H7 (cell line): Measurements from ENCODE around the gene SUN3. TPM values are rescaled to one million over a fixed set of nuclear protein-coding genes. Genes with fewer than 3 reads are reported as not detected.

Experiments
- DNase-seq: peaks from one replicate; pipeline ENCODE4 v3.0.0; 2012
- H3K27me3 ChIP-seq: 2 replicates; pipeline ENCODE4 v1.6.0; 2011; ENCODE audit warnings: mild to moderate bottlenecking, low read length; ENCODE audit not compliant: control insufficient read depth, insufficient read depth
- H3K36me3 ChIP-seq: replicated peaks from 2 replicates; pipeline ENCODE4 v1.5.1; 2011; ENCODE audit warnings: low read length; ENCODE audit not compliant: control insufficient read depth, insufficient read depth
- H3K4me3 ChIP-seq: 2 replicates; pipeline ENCODE4 v1.5.1; 2011; ENCODE audit warnings: low read depth, mild to moderate bottlenecking, control low read depth, low read length, moderate library complexity; ENCODE audit not compliant: insufficient read depth
- total RNA-seq: library from RNA; depleted of rRNA; stranded (reverse); fragments of >200 nt; shearing (Covaris generic); gene quantifications from 2 replicates; pipeline ENCODE4 v1.2.3, GENCODE V29; 2014; rRNA removed

Gene SUN3
- not detected in 2 replicates for total RNA-seq

GRCh38 chr7:48028938-48029337 is at the start of gene SUN3:
Gene SUN3, minus strand, starts transcription at chr7:48029107. Its CDS starts 169 bp downstream, at chr7:48028938.
- no peaks in the 10 kb centered on the region for H3K36me3 ChIP-seq
- no peak within 1 kb of the TSS for H3K4me3 ChIP-seq
- no peak for DNase-seq
- H3K27me3 ChIP-seq, result peaks cover under 1% of the 10 kb centered on the region; the same call in 1 of the 2 replicates

DNA sequence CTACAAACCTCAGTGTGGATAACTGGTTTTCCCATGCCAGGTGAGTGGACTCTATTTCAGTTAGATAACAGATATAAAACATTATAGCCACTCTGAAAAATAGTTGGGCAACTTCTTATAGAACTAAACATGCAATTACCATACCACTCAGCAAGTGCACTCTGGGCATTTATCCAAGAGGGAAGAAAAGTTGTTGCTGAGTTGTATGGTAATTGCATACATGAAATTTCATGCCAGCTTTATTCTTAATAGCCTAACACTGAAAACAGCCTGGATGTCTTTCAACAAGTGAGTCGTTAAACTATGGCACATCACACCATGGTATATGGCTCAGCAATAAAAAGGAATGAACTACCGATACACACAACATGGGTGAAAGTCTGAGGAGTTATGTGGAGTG is 49.6 kb upstream of the SUN3 start:
- Histone ChIP-seq H3K27me3 (no peaks in the 10 kb centered on the region), H3K36me3 (no peaks in the 10 kb centered on the region), H3K4me3 (no peak overlapping the region)
- DNase-seq, result no peak

GRCh38 chr7:48077423-48077822 is 48.5 kb upstream of the SUN3 start:
- Histone ChIP-seq H3K27me3 (no peaks in the 10 kb centered on the region), H3K36me3 (no peaks in the 10 kb centered on the region), H3K4me3 (no peak overlapping the region)
- no peak for DNase-seq

DNA sequence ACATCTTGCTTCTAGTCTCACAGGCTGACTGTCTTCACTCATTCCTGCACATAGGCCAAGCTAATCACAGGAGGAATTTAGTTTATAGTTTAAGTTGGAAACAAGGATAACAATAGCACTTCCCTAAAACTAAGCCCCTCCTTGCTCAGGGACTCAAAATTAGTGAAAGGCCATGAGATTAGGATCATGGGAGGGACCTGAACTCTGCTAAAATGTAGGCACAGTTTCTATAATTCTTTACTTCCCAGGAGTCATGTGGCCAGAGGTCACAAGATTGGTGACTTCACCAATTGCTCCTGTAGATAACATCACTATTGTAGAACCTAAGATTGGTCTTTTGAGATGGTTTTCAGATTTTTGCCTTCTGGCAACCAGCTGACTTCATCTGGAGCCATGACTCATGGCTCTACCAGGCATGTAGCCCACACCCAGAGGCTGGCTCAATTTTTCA is 45.3 kb upstream of the SUN3 start:
- Histone ChIP-seq H3K27me3 (no peaks in the 10 kb centered on the region), H3K4me3 (no peak overlapping the region), H3K36me3 (no peaks in the 10 kb centered on the region)
- no peak for DNase-seq

- no peak overlapping the region for H3K4me3 ChIP-seq
- no peaks in the 10 kb centered on the region for H3K27me3 ChIP-seq
- no peak for DNase-seq
- H3K36me3 ChIP-seq, result no peaks in the 10 kb centered on the region
These were observed 38.6 kb upstream of the SUN3 start for GRCh38 chr7:48067475-48067874.

- no peak for DNase-seq
- Histone ChIP-seq H3K36me3 (no peaks in the 10 kb centered on the region), H3K27me3 (no peaks in the 10 kb centered on the region), H3K4me3 (no peak overlapping the region)
These were observed 35.1 kb upstream of the SUN3 start for GRCh38 chr7:48063985-48064384.

DNA sequence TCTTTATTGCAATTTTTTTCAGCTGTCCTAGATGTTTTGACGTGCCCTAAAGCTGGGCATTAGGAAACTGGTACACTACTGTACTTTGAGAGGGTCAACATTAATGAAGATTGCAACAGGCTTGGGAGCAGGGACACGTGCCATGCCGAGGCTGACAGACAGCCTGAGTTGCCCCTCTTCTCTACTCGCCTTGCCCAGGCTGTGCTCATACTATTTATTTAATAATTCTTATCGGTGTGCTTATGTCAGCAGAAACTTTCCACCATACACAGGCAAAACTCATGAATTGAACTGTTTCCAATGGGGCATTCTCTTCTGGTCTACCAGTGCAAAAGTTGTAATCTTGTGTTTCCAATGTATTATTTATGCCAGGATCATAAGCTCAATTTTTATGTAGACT is 30.8 kb upstream of the SUN3 start:
- no peak for DNase-seq
- H3K4me3 ChIP-seq, result no peak overlapping the region
- H3K36me3 ChIP-seq, result no peaks in the 10 kb centered on the region
- no peaks in the 10 kb centered on the region for H3K27me3 ChIP-seq

GRCh38 chr7:48058990-48059389 is 30.1 kb upstream of the SUN3 start:
- Histone ChIP-seq H3K27me3 (no peaks in the 10 kb centered on the region), H3K4me3 (no peak overlapping the region), H3K36me3 (no peaks in the 10 kb centered on the region)
- no peak for DNase-seq

- Histone ChIP-seq H3K36me3 (no peaks in the 10 kb centered on the region), H3K27me3 (no peaks in the 10 kb centered on the region), H3K4me3 (no peak overlapping the region)
- DNase-seq, result no peak
These were observed 24.8 kb upstream of the SUN3 start for GRCh38 chr7:48053736-48054135.

- Histone ChIP-seq H3K36me3 (no peaks in the 10 kb centered on the region), H3K4me3 (no peak overlapping the region), H3K27me3 (no peaks in the 10 kb centered on the region)
- no peak for DNase-seq
These were observed 23.8 kb upstream of the SUN3 start for GRCh38 chr7:48052748-48053147.

DNA sequence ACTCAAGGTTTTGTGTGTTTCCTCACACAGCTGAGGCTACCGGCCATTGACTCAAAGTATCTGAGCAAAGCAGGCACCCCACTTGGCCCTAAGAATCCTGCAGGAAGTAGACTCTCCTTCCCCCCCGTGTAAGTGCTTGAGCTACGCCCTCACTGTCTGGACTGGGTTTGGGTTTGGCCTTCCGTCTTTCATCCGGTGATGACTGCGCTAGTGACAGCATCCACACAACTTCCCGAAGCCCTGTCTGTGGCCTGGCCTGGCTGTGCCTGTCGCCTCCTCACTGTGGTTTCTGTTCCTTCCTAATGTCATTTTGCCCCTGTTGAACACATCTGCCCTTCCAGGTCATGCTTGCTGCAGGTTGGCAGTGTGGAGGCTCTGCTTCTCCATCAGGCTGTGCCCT is 20.9 kb upstream of the SUN3 start:
- DNase-seq, result no peak
- no peaks in the 10 kb centered on the region for H3K36me3 ChIP-seq
- no peaks in the 10 kb centered on the region for H3K27me3 ChIP-seq
- no peak overlapping the region for H3K4me3 ChIP-seq

GRCh38 chr7:48048113-48048512 is 19.2 kb upstream of the SUN3 start:
- Histone ChIP-seq H3K27me3 (no peaks in the 10 kb centered on the region), H3K36me3 (no peaks in the 10 kb centered on the region), H3K4me3 (no peak overlapping the region)
- DNase-seq, result no peak

DNA sequence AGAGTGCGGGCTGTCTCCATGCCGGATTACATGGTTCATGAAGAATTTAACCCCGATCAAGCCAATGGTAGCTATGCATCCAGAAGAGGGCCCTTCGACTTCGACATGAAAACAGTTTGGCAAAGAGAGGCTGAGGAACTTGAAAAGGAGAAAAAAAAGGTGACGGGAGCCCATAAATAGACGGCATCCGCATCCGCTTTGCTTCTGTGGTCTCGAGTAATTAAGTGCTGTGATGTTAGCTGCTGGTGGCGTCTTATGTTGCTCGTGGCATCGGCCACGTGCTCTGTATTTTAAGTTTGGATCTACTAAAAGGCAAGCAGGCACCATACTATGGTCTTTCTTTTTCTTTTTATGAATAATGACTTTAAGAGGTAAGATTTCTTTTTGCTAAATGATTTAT is 17.6 kb upstream of the SUN3 start:
- no peak for DNase-seq
- H3K27me3 ChIP-seq, result no peaks in the 10 kb centered on the region
- no peaks in the 10 kb centered on the region for H3K36me3 ChIP-seq
- H3K4me3 ChIP-seq, result no peak overlapping the region

DNA sequence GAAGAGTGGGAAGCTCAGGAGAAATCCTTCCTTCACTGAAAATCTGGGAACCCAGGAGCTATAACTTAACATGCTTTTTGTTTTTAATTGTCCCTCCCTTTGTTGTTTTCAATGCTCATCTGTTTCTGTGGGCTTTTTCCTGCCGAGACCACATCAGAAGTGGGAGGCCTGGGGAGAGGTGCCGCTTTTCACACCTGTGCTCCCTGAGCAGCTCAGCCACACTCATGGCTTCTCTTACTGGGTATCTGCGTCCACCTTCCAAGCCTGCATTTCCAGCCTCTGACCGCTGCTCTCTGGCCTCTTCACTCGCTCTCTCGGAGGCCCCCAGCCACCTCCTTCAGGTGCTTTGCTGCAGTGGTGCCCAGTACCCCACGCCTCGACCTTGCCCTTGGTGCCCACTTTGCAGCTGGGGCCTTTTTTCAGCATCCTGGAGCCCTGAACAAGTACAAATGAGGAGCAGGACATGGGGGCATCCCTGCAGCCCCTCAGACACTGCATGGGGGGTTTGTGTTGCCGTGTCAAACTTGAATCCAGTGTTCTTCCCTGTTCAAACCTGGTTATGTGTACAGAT is 16.4 kb upstream of the SUN3 start:
- no peaks in the 10 kb centered on the region for H3K36me3 ChIP-seq
- H3K4me3 ChIP-seq, result no peak overlapping the region
- H3K27me3 ChIP-seq, result no peaks in the 10 kb centered on the region
- no peak for DNase-seq

DNA sequence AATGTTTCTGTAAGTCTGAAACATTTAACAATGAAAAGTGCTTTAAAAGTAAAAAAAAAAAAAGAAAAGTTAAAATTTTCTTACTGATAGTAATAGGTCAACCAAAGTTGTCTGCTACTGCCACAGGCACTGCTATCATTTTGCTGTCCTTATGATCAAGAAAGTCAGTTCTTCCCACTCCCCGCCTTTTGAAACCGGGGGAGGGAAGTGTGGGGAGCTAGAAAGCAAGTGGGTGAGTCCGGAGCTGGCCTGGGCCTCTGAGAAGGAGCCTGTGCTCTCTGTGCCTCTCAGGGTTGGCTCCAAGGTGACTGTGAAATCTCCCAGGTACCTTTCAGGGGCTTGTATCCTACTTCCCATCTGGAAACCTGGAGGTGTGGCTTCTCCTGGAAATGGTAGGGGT is 13.7 kb upstream of the SUN3 start:
- Histone ChIP-seq H3K27me3 (no peaks in the 10 kb centered on the region), H3K4me3 (no peak overlapping the region), H3K36me3 (no peaks in the 10 kb centered on the region)
- DNase-seq, result no peak

GRCh38 chr7:48042216-48042615 is 13.3 kb upstream of the SUN3 start:
- no peaks in the 10 kb centered on the region for H3K36me3 ChIP-seq
- H3K27me3 ChIP-seq, result peaks cover 3% of the 10 kb centered on the region; the same call in 1 of the 2 replicates
- DNase-seq, result no peak
- no peak overlapping the region for H3K4me3 ChIP-seq
